HG02870 (cell line): ENCODE results near the gene SLC7A8.
"Not testable (repeated sequence)": the region's sequence is repeated elsewhere in the genome, so short reads cannot be mapped to it uniquely, and the experiment has no call there.

Experiments
- ATAC-seq: cut with Tn5 transposase; IDR thresholded peaks from one replicate; pipeline ENCODE4 v1.9.1; 2021; ENCODE audit warnings: mild to moderate bottlenecking, moderate library complexity; ENCODE audit not compliant: unreplicated experiment

The SLC7A8 gene

GRCh38 chr14:23183479-23183878 lies at the start of gene SLC7A8:
SLC7A8 (minus strand) TSS chr14:23183660; CDS start chr14:23182914, 746 bp downstream.
- ATAC-seq: no peak

GRCh38 chr14:23232241-23232808 lies 48.9 kb upstream of the SLC7A8 start:
- ATAC-seq: not testable (repeated sequence)

- no peak for ATAC-seq
These were observed 45.4 kb upstream of the SLC7A8 start for GRCh38 chr14:23228812-23229211.

- ATAC-seq: no peak
These were observed 44.1 kb upstream of the SLC7A8 start for GRCh38 chr14:23227566-23227965.

- ATAC-seq: not testable (repeated sequence)
These were observed 41.5 kb upstream of the SLC7A8 start for GRCh38 chr14:23224958-23225357.

GRCh38 chr14:23219075-23219474 lies 35.6 kb upstream of the SLC7A8 start:
- ATAC-seq: no peak

GRCh38 chr14:23217032-23218020 lies 33.9 kb upstream of the SLC7A8 start:
- no peak for ATAC-seq

GRCh38 chr14:23215421-23215820 lies 32.0 kb upstream of the SLC7A8 start:
- no peak for ATAC-seq

- ATAC-seq: no peak
These were observed 26.4 kb upstream of the SLC7A8 start for GRCh38 chr14:23209651-23210423.

- ATAC-seq: no peak
These were observed 24.9 kb upstream of the SLC7A8 start for GRCh38 chr14:23208324-23208723.

GRCh38 chr14:23207146-23207540 lies 23.7 kb upstream of the SLC7A8 start:
- no peak for ATAC-seq

- no peak for ATAC-seq
These were observed 23.1 kb upstream of the SLC7A8 start for GRCh38 chr14:23206422-23207145.

GRCh38 chr14:23202001-23202400 lies 18.5 kb upstream of the SLC7A8 start:
- ATAC-seq: no peak

GRCh38 chr14:23199141-23199540 lies 15.7 kb upstream of the SLC7A8 start:
- ATAC-seq: not testable (repeated sequence)

GRCh38 chr14:23196487-23196886 lies 13.0 kb upstream of the SLC7A8 start:
- not testable (repeated sequence) for ATAC-seq

- ATAC-seq: no peak
These were observed 12.2 kb upstream of the SLC7A8 start for GRCh38 chr14:23195552-23196101.

GRCh38 chr14:23193432-23193831 lies 10.0 kb upstream of the SLC7A8 start:
- no peak for ATAC-seq

GRCh38 chr14:23187925-23188324 lies 4.5 kb upstream of the SLC7A8 start:
- no peak for ATAC-seq

- no peak for ATAC-seq
These were observed 3.6 kb upstream of the SLC7A8 start for GRCh38 chr14:23186913-23187654.

- ATAC-seq: no peak
These were observed 1.6 kb upstream of the SLC7A8 start for GRCh38 chr14:23185063-23185462.
